GM21619 (cell line): ENCODE data around the gene CDH23.

Experiments
- ATAC-seq: cut with Tn5 transposase; IDR thresholded peaks from one replicate; pipeline ENCODE4 v1.9.1; 2021; ENCODE audit not compliant: unreplicated experiment

CDH23 gene

GRCh38 chr10:71554671-71555070 lies 158.0 kb downstream of the CDH23 start:
- ATAC-seq, result no peak

- ATAC-seq, result no peak
Observed at GRCh38 chr10:71555087-71555723, 158.5 kb downstream of the CDH23 start.

DNA sequence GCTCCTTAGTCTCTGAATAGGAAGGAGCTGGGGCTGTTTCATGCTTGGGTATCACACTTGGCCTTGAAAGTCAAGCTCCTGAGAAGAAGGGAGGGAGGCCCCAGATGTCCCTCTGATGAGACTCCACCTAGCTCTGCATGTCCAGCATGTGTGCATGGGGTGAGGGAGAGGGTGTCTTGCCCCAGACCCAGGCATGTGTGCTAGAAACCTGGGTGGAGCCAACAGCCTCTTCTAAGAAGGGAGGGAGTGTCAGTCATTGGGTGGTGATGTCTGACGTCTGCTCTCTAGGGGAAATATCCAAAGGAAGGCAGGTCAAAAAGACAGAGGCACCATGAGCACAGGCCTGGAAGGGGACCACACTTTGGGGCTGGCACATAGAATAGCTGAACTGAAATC lies 159.0 kb downstream of the CDH23 start:
- ATAC-seq, result no peak

GRCh38 chr10:71558991-71559390 lies 162.3 kb downstream of the CDH23 start:
- ATAC-seq, result no peak

- ATAC-seq, result no peak
Observed at GRCh38 chr10:71561003-71561574, 164.4 kb downstream of the CDH23 start.

- ATAC-seq, result no peak
Observed at GRCh38 chr10:71562181-71562580, 165.5 kb downstream of the CDH23 start.

GRCh38 chr10:71562904-71563303 lies 166.2 kb downstream of the CDH23 start:
- no peak for ATAC-seq

DNA sequence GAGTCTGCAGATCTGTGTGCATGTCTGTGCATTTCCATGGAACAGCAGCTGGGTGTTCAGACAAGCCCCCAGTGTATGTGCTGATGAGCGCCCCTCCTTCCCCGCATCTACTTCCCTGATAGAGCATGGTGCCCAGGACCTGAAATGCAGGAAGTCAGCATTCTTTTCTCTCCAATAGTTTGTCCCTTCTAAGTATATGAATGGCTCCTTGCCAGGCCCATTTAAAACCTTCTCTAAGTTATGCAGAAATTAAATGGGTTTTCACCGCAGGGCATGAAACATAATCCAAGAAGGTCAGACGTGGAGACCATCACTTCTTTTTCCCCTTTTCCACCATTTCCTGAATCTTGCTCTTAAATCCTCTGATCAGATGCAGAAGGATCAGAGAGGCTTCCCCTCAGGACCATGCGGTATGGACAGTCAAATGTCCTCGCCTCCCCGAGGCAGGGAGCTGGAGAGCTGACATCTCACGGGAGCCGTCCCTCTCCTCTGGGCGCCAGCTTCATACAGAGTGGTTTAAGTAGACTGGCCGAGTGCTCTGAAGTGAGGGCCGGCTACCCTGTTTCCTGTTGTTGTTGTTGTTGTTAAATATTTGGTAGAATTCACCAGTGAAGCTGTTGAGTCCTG lies 167.6 kb downstream of the CDH23 start:
- no peak for ATAC-seq

- no peak for ATAC-seq
Observed at GRCh38 chr10:71565284-71566000, 168.7 kb downstream of the CDH23 start.

DNA sequence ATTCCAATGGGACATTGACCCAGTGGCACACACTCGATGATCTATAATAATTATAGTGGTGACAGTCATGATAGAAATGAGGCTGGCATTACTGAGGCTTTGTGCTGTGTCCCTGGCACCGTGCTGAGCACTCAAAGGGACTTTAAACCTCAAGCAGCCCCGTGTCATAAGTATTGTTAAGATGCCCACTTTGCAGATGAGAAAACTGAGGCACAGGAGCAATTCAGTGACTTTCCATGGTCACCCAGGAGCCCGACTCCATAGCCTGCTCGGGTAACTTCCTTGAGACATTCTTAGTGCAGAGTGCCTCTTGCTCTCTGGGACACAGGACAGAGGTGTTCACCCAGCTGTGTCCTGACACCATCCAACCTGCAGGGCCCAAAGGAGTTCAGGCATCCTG lies 170.3 kb downstream of the CDH23 start:
- no peak for ATAC-seq

DNA sequence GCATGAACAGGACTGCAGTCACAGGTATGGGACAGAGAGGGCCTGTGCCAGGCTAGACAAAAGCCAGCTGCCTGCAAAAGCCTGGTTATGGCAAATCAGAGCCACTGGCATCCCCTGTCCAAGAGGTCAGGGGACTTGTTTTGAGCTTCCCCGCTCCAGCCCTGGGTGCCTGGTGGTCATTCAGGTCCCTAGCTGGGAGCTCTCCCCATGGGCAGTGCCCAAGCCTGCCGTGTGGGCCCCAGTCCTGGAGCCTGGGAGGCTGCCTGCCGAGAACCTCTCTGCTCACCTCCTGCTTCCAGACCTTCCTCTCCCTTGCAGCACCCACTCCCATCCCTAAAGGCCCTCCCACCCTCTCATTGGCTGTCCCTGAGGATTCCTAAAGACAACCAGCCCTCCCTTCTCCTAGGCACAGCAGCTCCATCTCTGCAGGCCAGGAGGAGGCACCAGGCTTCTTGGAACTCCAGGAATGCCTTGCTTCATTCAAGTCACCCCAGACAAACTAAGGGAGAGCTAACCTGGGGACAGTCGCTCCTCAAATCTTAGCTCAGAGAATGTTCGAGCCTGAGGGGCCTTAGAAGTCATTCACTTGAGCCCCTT lies 172.3 kb downstream of the CDH23 start:
- ATAC-seq, result no peak

DNA sequence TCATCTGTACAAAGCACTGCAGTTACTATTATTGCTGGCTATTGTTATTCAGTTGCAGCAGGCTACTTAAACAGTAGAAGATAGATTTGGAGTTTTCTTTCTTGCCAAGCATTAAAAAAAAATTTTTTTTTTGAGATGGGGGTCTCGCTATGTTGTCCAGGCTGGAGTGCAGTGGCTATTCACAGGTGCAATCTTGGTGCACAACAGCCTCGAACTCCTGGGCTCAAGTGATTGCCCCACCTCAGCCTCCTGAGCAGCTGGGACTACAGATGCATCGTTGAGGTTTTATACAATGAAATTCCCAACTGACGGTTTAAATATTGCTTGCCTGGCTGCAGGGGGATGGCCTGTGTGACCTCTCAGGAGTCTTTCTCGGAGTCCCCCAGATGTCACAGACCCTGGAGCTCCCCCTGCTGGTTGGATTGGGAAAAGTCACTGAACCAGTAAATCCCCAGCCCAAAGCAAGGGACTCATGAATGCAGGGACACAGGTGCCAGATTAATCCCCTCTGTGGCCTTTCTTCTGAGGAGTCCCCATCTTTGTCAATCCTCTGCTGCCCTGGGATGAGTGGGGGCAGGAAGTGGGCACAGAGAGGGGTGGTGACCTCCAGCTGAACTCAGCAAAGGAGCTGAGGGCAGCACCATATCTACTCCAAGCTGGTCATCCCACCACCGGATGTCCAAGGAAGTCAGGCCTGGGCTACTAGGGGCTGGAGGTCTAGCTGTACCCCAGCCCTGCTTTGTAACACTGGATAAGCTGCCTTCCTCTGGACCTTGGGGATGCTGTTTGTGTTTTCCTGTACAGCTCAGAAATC lies 173.3 kb downstream of the CDH23 start:
- ATAC-seq, result no peak

DNA sequence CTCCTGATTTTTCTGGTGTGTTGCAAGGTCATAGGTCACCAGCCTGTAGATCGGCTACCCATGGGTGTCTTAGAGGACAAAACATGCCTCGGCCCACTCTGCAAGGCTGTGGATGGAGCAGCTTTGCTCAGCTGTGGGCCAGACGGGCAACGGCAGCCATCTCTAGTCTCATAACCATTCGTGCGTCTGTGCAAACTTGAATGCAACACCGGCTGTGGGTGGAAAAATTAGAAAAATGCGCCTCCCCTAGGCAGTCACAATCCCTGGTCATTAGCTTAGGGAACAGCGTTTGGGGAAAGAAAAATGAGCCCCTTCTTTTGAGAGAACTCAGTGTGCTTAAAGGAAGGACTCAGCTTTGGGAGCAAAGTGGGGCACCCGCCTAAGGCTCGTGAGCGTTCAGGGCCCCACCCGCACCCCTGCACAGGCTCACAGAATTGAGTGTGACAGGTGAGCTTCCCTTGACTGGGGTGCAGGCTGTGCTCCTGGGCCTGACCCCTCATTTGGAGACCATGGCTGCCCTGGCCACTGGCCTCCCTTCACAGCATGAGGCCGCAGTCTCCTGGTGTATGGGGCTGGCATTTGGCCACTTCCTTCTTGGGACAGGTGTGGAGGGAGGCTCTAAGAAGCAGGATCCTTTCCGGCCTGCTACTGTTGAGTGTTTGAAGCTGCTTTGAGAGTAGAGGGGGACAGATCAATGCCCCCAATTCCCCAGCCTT lies 174.9 kb downstream of the CDH23 start:
- ATAC-seq, result no peak

DNA sequence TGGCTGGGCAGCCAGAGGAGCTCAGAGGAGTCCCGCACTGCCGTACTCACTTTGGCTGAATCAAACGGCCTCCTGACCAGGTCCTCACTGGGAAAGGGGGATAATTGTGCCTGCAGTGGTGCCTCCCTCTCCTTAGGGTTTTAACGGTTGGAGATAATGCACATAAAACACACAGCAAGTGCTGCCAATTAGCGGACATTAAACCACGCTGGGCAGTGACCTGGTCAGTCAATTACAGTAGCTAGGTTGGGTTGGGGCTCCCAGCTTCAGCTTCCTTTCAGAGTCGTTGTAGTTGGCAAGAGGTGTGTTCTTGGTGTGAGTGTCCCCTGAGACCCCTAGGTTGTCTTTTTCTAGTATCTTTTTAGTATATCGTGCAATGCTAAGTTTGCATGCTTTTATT lies 176.2 kb downstream of the CDH23 start:
- no peak for ATAC-seq

DNA sequence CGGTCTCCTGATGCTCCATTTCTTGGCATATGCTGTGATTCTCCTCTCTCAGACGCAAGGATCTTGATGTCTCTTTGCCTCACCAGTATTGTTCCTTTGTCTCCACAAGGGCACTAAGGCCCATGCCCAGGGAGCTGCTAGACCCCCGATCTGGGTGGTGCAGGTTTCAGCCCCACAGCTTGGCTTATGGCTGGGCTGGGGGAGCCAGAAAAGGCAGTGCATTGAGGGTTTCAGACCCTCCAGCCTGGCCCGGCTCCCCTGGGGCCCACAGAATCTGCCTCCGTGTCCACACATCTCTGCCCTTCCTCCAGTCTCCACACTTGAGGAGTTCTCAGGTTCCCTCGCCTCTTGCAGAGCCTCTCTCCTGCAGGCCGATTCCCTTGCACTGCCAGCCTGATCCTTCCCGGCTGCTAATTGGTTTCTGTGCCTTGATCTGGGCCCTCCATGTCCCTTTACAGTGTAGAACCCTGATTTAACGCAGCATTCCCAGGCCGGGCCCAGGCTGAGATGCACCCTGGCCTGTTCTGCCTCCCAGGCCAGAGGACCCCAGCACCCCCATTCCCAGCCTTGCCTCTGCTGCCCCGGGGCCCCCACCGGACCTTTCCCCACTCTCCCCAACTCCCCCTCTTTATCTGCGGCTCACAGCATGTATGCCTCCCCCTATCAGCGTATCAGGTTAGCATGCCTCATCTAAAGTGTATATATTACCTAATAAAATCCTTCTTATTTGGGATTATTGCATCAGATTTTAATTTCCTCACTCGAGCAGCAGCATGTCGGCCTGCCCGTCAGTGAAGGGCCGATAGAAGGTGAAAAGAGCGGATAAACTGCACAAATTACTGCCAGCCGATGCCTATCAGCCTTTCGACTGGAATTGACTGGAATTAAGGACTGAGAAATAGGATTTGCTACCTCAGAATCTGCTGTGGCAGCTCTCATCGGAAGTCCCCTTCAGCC lies 177.1 kb downstream of the CDH23 start:
- ATAC-seq, result no peak

DNA sequence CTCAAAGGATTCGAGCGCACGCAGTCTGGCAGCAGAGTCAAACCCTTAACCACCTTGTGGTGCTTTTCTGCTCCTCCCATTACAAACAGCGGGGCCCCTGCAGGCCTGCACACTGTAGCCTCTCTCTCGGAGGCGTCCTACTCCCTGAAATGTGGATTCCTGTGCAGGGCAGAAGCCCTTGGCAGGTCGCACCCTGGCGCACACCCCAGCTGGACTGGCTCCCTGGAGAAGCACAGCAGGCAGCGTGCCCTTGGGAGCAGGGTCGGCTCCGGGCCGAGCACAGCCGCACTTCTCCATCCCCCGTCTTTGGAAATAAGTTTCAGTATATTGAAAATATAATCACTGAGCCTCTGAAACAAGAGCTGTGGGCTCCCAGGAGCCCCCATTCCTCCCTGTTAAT lies 178.7 kb downstream of the CDH23 start:
- ATAC-seq, result no peak

GRCh38 chr10:71575934-71576801 lies 179.4 kb downstream of the CDH23 start:
- no peak for ATAC-seq

GRCh38 chr10:71576842-71577241 lies 180.1 kb downstream of the CDH23 start:
- ATAC-seq, result no peak
